ENCODE results near the gene ZNF407. TPM values are rescaled to one million over a fixed set of nuclear protein-coding genes. Genes with fewer than 3 reads are reported as not detected.
A peak's percentile ranks its signal among the peaks of the same experiment; 100 is the strongest.

ZNF407 gene
- total RNA-seq, 2 experiments from 2014 or later = 11.4 TPM

DNA sequence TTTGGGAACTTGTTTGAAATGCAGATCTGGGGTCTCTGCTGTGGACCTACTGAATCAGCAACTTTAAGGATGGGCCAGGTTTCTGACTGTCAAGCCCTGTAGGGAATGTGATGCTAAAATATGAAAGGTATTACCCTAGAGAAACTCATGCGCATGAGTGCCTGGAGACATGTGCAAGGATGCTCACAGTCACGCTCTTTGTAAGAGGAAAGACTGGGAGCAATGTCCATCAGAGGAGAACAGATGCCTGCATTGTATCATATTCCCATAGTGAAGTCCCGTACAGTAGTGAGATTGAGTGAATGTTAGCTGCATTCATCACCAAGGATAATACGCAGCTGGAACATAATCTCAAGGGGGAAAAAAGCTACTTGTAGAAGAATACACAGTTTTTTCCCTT, 14.1 kb downstream of the ZNF407 start:
- intact Hi-C loops (cut with DNase I, micrococcal nuclease) = no loop called here
- peaks cover 34% of the 10 kb centered on the region for H3K4me1 Mint-ChIP-seq
- H3K27me3 Mint-ChIP-seq = no peaks in the 10 kb centered on the region
- ChIA-PET CTCF (no interaction called here), POLR2A (no interaction called here)
- H3K27ac Mint-ChIP-seq = no peak overlapping the region
- H3K36me3 Mint-ChIP-seq (ENCODE audit: low read depth) = peaks cover 1% of the 10 kb centered on the region
- H3K9me3 Mint-ChIP-seq (ENCODE audit: low read depth) = peaks cover 3% of the 10 kb centered on the region
- DNase-seq = no peak
- no peak for ATAC-seq
- H3K4me3 Mint-ChIP-seq = no peak overlapping the region

DNA sequence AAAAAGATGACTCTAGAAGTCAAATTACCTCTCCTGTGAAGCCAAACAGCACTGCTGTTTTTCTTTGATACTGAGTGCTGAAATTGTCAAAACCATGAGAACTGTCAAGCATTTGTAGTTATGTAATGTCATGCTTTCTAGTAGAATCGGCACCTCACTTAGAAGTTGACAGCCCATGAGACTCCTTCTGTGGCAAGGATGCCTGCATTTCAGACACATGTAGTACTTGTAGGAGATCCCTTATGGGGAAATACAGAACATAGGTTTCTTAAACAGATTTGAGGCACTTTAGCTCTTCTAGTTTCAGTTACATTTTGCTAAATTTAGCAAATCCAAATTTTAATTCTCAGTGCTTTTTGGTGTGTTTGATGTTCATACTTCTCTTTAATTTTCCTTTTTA, 15.7 kb downstream of the ZNF407 start:
- POLR2A ChIA-PET = no interaction called here
- Mint-ChIP-seq H3K27me3 (no peaks in the 10 kb centered on the region), H3K9me3 (ENCODE audit: low read depth) (peaks cover 3% of the 10 kb centered on the region), H3K27ac (no peak overlapping the region), H3K4me1 (peaks cover 34% of the 10 kb centered on the region), H3K36me3 (ENCODE audit: low read depth) (peaks cover 1% of the 10 kb centered on the region), H3K4me3 (no peak overlapping the region)
- DNase-seq (no peak), ATAC-seq (no peak)
- intact Hi-C loops (cut with DNase I, micrococcal nuclease) = no loop called here
- CTCF ChIA-PET = no interaction called here

GRCh38 chr18:74616494-74616893, 18.8 kb downstream of the ZNF407 start:
- peaks cover 3% of the 10 kb centered on the region for H3K9me3 Mint-ChIP-seq (ENCODE audit: low read depth)
- ChIA-PET CTCF (no interaction called here), POLR2A (no interaction called here)
- no peak overlapping the region for H3K27ac Mint-ChIP-seq
- no peak overlapping the region for H3K4me3 Mint-ChIP-seq
- no peak for ATAC-seq
- H3K36me3 Mint-ChIP-seq (ENCODE audit: low read depth) = peaks cover 1% of the 10 kb centered on the region
- intact Hi-C loops (cut with DNase I, micrococcal nuclease) = no loop called here
- H3K4me1 Mint-ChIP-seq = peaks cover 9% of the 10 kb centered on the region
- no peak for DNase-seq
- no peaks in the 10 kb centered on the region for H3K27me3 Mint-ChIP-seq

GRCh38 chr18:74617486-74617885, 19.8 kb downstream of the ZNF407 start:
- intact Hi-C loops (cut with DNase I, micrococcal nuclease) = no loop called here
- Mint-ChIP-seq H3K9me3 (ENCODE audit: low read depth) (peaks cover 3% of the 10 kb centered on the region), H3K4me1 (peaks cover 7% of the 10 kb centered on the region), H3K27ac (no peak overlapping the region), H3K4me3 (no peak overlapping the region), H3K36me3 (ENCODE audit: low read depth) (peaks cover 1% of the 10 kb centered on the region), H3K27me3 (no peaks in the 10 kb centered on the region)
- ATAC-seq (no peak), DNase-seq (no peak)
- ChIA-PET POLR2A (no interaction called here), CTCF (interaction anchor here (0.6 to 1.1 kb wide), 2 partner anchors 19 to 40 kb away, joined by 3 read pairs; no protein-coding TSS in a partner anchor)

- Mint-ChIP-seq H3K4me3 (no peak overlapping the region), H3K36me3 (ENCODE audit: low read depth) (no peaks in the 10 kb centered on the region), H3K9me3 (ENCODE audit: low read depth) (no peaks in the 10 kb centered on the region), H3K27ac (no peak overlapping the region), H3K27me3 (no peaks in the 10 kb centered on the region), H3K4me1 (peaks cover 15% of the 10 kb centered on the region)
- POLR2A ChIA-PET = no interaction called here
- ATAC-seq (peak; percentile 51), DNase-seq (no peak)
- intact Hi-C loops (cut with DNase I, micrococcal nuclease) = loop anchor here in 1 of 2 experiments (10.0 kb wide), 1 partner anchor 583 kb away; the partner anchor contains the start of gene PTGR3
- CTCF ChIA-PET = no interaction called here
Observed at GRCh38 chr18:74622072-74622471, 24.4 kb downstream of the ZNF407 start.

GRCh38 chr18:74623047-74623816, 25.6 kb downstream of the ZNF407 start:
- H3K27me3 Mint-ChIP-seq = no peaks in the 10 kb centered on the region
- no peaks in the 10 kb centered on the region for H3K9me3 Mint-ChIP-seq (ENCODE audit: low read depth)
- POLR2A ChIA-PET = interaction anchor here (0.6 kb wide), 1 partner anchor 18 kb away, joined by 3 read pairs; no protein-coding TSS in a partner anchor
- ATAC-seq (no peak), DNase-seq (peak; percentile 47)
- peaks cover 20% of the 10 kb centered on the region for H3K4me1 Mint-ChIP-seq
- no peak overlapping the region for H3K4me3 Mint-ChIP-seq
- no peaks in the 10 kb centered on the region for H3K36me3 Mint-ChIP-seq (ENCODE audit: low read depth)
- CTCF ChIA-PET = interaction anchor here (0.7 to 1.5 kb wide), 10 partner anchors 8 to 621 kb away, joined by 3 to 7 read pairs (median 4); partner anchors contain the start of gene ZNF407
- no peak overlapping the region for H3K27ac Mint-ChIP-seq
- intact Hi-C loops (cut with DNase I, micrococcal nuclease) = loop anchor here in 1 of 2 experiments (10.0 kb wide), 1 partner anchor 582 kb away; the partner anchor contains the start of gene PTGR3

- H3K4me3 Mint-ChIP-seq = no peak overlapping the region
- DNase-seq = no peak
- no peaks in the 10 kb centered on the region for H3K27me3 Mint-ChIP-seq
- no peaks in the 10 kb centered on the region for H3K36me3 Mint-ChIP-seq (ENCODE audit: low read depth)
- H3K27ac Mint-ChIP-seq = no peak overlapping the region
- intact Hi-C loops (cut with DNase I, micrococcal nuclease) = loop anchor here in 1 of 2 experiments (10.0 kb wide), 1 partner anchor 580 kb away; the partner anchor contains the start of gene PTGR3
- POLR2A ChIA-PET = no interaction called here
- ATAC-seq = no peak
- CTCF ChIA-PET = interaction anchor here (0.5 to 1.5 kb wide), 7 partner anchors 10 to 1778 kb away, joined by 3 to 4 read pairs (median 4); no protein-coding TSS in a partner anchor
- no peaks in the 10 kb centered on the region for H3K9me3 Mint-ChIP-seq (ENCODE audit: low read depth)
- H3K4me1 Mint-ChIP-seq = peaks cover 23% of the 10 kb centered on the region
Observed at GRCh38 chr18:74624466-74624865, 26.8 kb downstream of the ZNF407 start.

GRCh38 chr18:74625157-74625556, 27.5 kb downstream of the ZNF407 start:
- ChIA-PET CTCF (interaction anchor here (1.5 kb wide), 1 partner anchor 26 kb away, joined by 4 read pairs; no protein-coding TSS in a partner anchor), POLR2A (no interaction called here)
- intact Hi-C loops (cut with DNase I, micrococcal nuclease) = loop anchor here in 1 of 2 experiments (10.0 kb wide), 1 partner anchor 580 kb away; the partner anchor contains the start of gene PTGR3
- DNase-seq (no peak), ATAC-seq (no peak)
- peaks cover 23% of the 10 kb centered on the region for H3K4me1 Mint-ChIP-seq
- H3K9me3 Mint-ChIP-seq (ENCODE audit: low read depth) = no peaks in the 10 kb centered on the region
- H3K27me3 Mint-ChIP-seq = no peaks in the 10 kb centered on the region
- H3K4me3 Mint-ChIP-seq = no peak overlapping the region
- no peaks in the 10 kb centered on the region for H3K36me3 Mint-ChIP-seq (ENCODE audit: low read depth)
- no peak overlapping the region for H3K27ac Mint-ChIP-seq

- H3K27ac Mint-ChIP-seq = no peak overlapping the region
- H3K4me1 Mint-ChIP-seq = peaks cover 34% of the 10 kb centered on the region
- ChIA-PET CTCF (no interaction called here), POLR2A (no interaction called here)
- ATAC-seq (no peak), DNase-seq (peak; percentile 6)
- no peaks in the 10 kb centered on the region for H3K27me3 Mint-ChIP-seq
- no peaks in the 10 kb centered on the region for H3K9me3 Mint-ChIP-seq (ENCODE audit: low read depth)
- intact Hi-C loops (cut with DNase I, micrococcal nuclease) = loop anchor here in 1 of 2 experiments (10.0 kb wide), 1 partner anchor 579 kb away; the partner anchor contains the start of gene PTGR3
- H3K4me3 Mint-ChIP-seq = no peak overlapping the region
- no peaks in the 10 kb centered on the region for H3K36me3 Mint-ChIP-seq (ENCODE audit: low read depth)
Observed at GRCh38 chr18:74626049-74626874, 28.6 kb downstream of the ZNF407 start.

DNA sequence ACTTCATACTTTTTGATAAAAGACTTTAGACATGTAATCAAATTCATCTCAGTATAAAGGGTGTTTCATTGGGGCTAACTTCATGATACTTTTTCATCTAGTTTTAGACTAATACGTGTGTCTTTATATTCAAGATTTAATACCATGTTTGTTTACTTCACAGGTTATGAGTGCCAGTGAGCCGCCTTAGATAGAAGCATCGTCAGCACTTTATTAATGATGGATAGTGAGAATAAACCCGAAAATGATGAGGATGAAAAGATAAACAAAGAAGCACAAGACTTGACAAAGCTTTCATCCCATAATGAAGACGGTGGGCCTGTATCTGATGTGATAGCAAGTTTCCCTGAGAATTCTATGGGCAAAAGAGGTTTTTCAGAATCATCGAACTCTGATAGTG, 33.1 kb downstream of the ZNF407 start:
- Mint-ChIP-seq H3K9me3 (ENCODE audit: low read depth) (no peaks in the 10 kb centered on the region), H3K36me3 (ENCODE audit: low read depth) (peaks cover 38% of the 10 kb centered on the region), H3K4me3 (no peak overlapping the region), H3K4me1 (peaks cover 65% of the 10 kb centered on the region), H3K27ac (peak overlapping the region; percentile 89), H3K27me3 (no peaks in the 10 kb centered on the region)
- ATAC-seq = no peak
- DNase-seq = no peak
- ChIA-PET CTCF (interaction anchor here (2.0 kb wide), 1 partner anchor 11 kb away, joined by 5 read pairs; no protein-coding TSS in a partner anchor), POLR2A (interaction anchor here (0.5 kb wide), 1 partner anchor 28 kb away, joined by 3 read pairs; no protein-coding TSS in a partner anchor)
- intact Hi-C loops (cut with DNase I, micrococcal nuclease) = loop anchor here in 1 of 2 experiments (1.0 kb wide), 1 partner anchor 33 kb away; no protein-coding TSS in a partner anchor

DNA sequence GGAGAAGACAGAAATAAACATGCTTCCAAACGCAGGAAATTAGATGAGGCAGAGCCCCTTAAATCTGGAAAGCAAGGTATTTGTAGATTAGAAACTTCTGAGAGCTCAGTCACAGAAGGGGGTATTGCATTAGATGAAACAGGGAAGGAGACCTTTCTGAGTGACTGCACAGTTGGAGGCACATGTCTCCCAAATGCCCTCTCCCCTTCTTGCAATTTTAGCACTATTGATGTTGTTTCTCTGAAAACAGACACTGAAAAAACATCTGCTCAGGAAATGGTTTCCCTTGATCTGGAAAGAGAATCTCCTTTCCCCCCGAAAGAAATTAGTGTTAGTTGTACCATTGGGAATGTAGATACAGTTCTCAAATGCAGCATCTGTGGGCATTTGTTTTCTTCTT, 33.5 kb downstream of the ZNF407 start:
- H3K36me3 Mint-ChIP-seq (ENCODE audit: low read depth) = peaks cover 38% of the 10 kb centered on the region
- no peaks in the 10 kb centered on the region for H3K9me3 Mint-ChIP-seq (ENCODE audit: low read depth)
- peak overlapping the region; percentile 49 for H3K4me3 Mint-ChIP-seq
- CTCF ChIA-PET = interaction anchor here (2.0 kb wide), 1 partner anchor 10 kb away, joined by 5 read pairs; no protein-coding TSS in a partner anchor
- POLR2A ChIA-PET = no interaction called here
- H3K4me1 Mint-ChIP-seq = peaks cover 62% of the 10 kb centered on the region
- DNase-seq (no peak), ATAC-seq (peak; percentile 13)
- H3K27me3 Mint-ChIP-seq = no peaks in the 10 kb centered on the region
- intact Hi-C loops (cut with DNase I, micrococcal nuclease) = loop anchor here in 1 of 2 experiments (1.0 kb wide), 1 partner anchor 33 kb away; no protein-coding TSS in a partner anchor
- peak overlapping the region; percentile 89 for H3K27ac Mint-ChIP-seq
